Left ventricle myocardium inferior (tissue), 1 donor: ENCODE measurements around the gene RPP25L. TPM values are rescaled to one million over a fixed set of nuclear protein-coding genes. Genes with fewer than 3 reads are reported as not detected.

Source experiments
- DNase-seq: peaks from one replicate; pipeline ENCODE4 v3.0.0-alpha.2; 2020
- H3K27ac ChIP-seq: fragments of 200-600 bp; replicated peaks from 2 replicates; pipeline ENCODE4 v1.8.0; 2021
- H3K27me3 ChIP-seq: fragments of 200-600 bp; 2 replicates; pipeline ENCODE4 v1.8.0; 2021; ENCODE audit warnings: low read depth
- H3K36me3 ChIP-seq: fragments of 200-600 bp; 2 replicates; pipeline ENCODE4 v1.8.0; 2021
- H3K4me1 ChIP-seq: fragments of 200-600 bp; 2 replicates; pipeline ENCODE4 v1.8.0; 2021
- H3K4me3 ChIP-seq: fragments of 200-600 bp; 2 replicates; pipeline ENCODE4 v1.8.0; 2021; ENCODE audit warnings: mild to moderate bottlenecking, moderate library complexity
- H3K9me3 ChIP-seq: fragments of 200-600 bp; replicated peaks from 2 replicates; pipeline ENCODE4 v1.8.0; 2021
- CTCF ChIP-seq: fragments of 200-600 bp; IDR thresholded peaks from 2 replicates; pipeline ENCODE4 v1.8.0; 2021; ENCODE audit warnings: antibody characterized with exemption, mild to moderate bottlenecking, borderline replicate concordance
- intact Hi-C: fragments of 100-400 bp; cut with micrococcal nuclease; formaldehyde crosslinking; loops from one replicate; pipeline ENCODE4 v1.11.0; 2022
- total RNA-seq: library from RNA; stranded (reverse); fragmentation: NEBNext Ultra II Directional; extraction: Animal tissue kit (Norgen Biotek cat#: 25700); gene quantifications from one replicate; pipeline ENCODE4 v1.2.1, GENCODE V29; 2021
- donor health status: DM: no; HTN: yes; CAD: no; lungs with severe emphysema.

The RPP25L gene
- total RNA-seq, 1 donor from 2014 or later, result 42.8 TPM

DNA sequence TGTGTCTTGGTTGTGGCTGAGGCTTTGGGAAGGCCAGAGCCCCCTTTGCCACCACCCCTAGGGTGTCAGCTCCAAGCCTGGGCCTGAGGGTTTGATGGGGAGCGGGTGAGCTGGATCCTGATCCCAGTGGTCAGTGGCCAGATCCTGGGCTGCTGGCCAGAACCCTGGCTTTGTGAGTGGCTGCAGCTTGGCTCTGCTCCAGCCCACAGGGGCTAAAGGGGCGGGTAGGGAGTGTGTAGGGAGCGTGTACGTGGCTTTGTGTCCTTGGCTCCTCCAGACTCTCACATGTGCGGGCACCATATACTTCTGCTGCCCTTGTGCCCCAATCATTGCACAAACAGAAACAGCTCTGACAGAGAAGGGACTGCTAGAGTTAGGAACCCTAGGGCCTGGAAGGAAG is 38.9 kb upstream of the RPP25L start:
- H3K27ac ChIP-seq, result peak overlapping the region; percentile 93
- peaks cover 29% of the 10 kb centered on the region for H3K36me3 ChIP-seq
- TF ChIP-seq CTCF, result no peak
- intact Hi-C loops, result no loop called here
- H3K4me3 ChIP-seq, result no peak overlapping the region
- H3K9me3 ChIP-seq, result no peaks in the 10 kb centered on the region
- no peak for DNase-seq
- H3K4me1 ChIP-seq, result peaks cover 85% of the 10 kb centered on the region
- H3K27me3 ChIP-seq, result no peaks in the 10 kb centered on the region

DNA sequence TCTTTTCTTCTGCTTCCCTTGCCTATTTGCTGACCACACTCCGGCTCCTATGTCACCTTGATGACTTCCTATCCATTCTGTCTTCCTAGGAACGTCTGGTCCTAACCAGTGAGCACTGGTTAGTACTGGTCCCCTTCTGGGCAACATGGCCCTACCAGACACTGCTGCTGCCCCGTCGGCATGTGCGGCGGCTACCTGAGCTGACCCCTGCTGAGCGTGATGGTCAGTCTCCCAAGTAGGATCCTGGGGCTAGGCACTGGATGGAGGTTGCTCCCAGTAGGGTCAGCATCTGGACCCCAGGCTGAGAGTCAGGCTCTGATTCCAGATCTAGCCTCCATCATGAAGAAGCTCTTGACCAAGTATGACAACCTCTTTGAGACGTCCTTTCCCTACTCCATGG is 36.8 kb upstream of the RPP25L start:
- DNase-seq, result no peak
- H3K36me3 ChIP-seq, result peaks cover 29% of the 10 kb centered on the region
- H3K27me3 ChIP-seq, result no peaks in the 10 kb centered on the region
- H3K4me1 ChIP-seq, result peaks cover 68% of the 10 kb centered on the region
- TF ChIP-seq CTCF, result no peak
- H3K27ac ChIP-seq, result no peak overlapping the region
- H3K4me3 ChIP-seq, result no peak overlapping the region
- no peaks in the 10 kb centered on the region for H3K9me3 ChIP-seq
- intact Hi-C loops, result no loop called here

- no peak for TF ChIP-seq CTCF
- no peak for DNase-seq
- Histone ChIP-seq H3K4me3 (peak overlapping the region; percentile 88), H3K4me1 (peaks cover 58% of the 10 kb centered on the region), H3K36me3 (peaks cover 29% of the 10 kb centered on the region), H3K9me3 (no peaks in the 10 kb centered on the region), H3K27me3 (no peaks in the 10 kb centered on the region), H3K27ac (peak overlapping the region; percentile 98)
- intact Hi-C loops, result no loop called here
Measured at GRCh38 chr9:34647651-34648050, 35.8 kb upstream of the RPP25L start.

- TF ChIP-seq CTCF, result no peak
- intact Hi-C loops, result no loop called here
- DNase-seq, result no peak
- Histone ChIP-seq H3K36me3 (peaks cover 29% of the 10 kb centered on the region), H3K27ac (peak overlapping the region; percentile 98), H3K4me3 (peak overlapping the region; percentile 88), H3K27me3 (no peaks in the 10 kb centered on the region), H3K4me1 (peaks cover 52% of the 10 kb centered on the region), H3K9me3 (no peaks in the 10 kb centered on the region)
Measured at GRCh38 chr9:34647084-34647403, 35.1 kb upstream of the RPP25L start.

DNA sequence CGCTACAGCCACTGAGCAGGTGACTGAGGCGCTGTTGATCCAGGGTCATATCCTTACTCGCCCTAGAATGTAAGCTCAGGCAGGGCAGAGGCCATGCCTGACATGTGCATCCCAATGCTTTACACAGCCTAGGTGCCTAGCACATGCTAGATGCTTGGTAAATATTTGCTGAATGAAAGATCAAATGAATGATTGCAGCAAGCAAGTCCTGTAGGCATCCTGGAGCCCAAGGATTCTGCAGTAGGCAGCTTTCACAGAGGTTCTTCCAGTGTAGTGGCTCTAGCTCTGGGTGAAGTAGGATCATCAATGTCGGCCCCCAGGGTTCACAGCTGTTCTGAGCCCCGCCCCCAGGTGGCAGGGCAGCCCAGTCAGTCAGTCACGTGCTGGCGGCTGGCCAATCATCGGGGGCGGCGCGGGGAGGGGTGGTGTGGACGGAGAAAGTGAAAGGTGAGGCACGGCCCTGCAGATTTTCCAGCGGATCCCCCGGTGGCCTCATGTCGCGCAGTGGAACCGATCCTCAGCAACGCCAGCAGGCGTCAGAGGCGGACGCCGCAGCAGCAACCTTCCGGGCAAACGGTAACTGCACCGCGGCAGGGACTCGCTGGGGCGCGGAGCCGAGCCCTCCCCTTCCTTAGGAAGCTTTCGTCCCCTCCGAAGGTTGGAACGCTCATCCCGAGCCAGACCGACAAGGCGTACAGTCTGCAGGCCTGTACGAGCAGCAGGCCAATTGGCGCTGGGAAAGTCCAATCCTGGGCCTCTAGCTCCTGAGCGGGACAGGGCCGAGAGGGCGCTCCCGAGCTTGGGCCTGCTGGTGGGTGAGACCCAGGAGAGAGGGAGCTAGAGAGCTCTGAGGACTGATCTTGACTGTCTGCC is 34.5 kb upstream of the RPP25L start, which contains the start of gene GALT:
Gene GALT, plus strand, starts transcription at position 465 of the 873 bp plus-strand sequence. Its CDS starts 30 bp downstream, at position 495.
- peak within 1 kb of the TSS; percentile 88 for H3K4me3 ChIP-seq
- TF ChIP-seq CTCF, result peak; percentile 53
- H3K9me3 ChIP-seq, result no peaks in the 10 kb centered on the region
- no peaks in the 10 kb centered on the region for H3K27me3 ChIP-seq
- H3K4me1 ChIP-seq, result peaks cover 48% of the 10 kb centered on the region
- peak within 1 kb of the TSS; percentile 98 for H3K27ac ChIP-seq
- H3K36me3 ChIP-seq, result peaks cover 29% of the 10 kb centered on the region
- intact Hi-C loops, result no loop called here
- DNase-seq, result peak; percentile 96
